Upper lobe of left lung (tissue), 6 donors: ENCODE measurements around the gene MTMR6. TPM values are rescaled to one million over a fixed set of nuclear protein-coding genes. Genes with fewer than 3 reads are reported as not detected.

Experiments
- ATAC-seq, 2 donors: fragments of 200-7000 bp; cut with Tn5 transposase; one replicate each; pipeline ENCODE4 v1.9.1; 2022; ENCODE audit warnings: mild to moderate bottlenecking in 2 of 2, moderate library complexity in 2 of 2; ENCODE audit not compliant: low FRiP score in 2 of 2
- DNase-seq, 2 donors: peaks; one replicate each; pipeline ENCODE4 v3.0.0-alpha.2; 2019 to 2020
- H3K27ac ChIP-seq, 4 donors: fragments of 200-600 bp; sonication (generic); one replicate each; pipeline ENCODE4 v1.5.1; 2016 to 2019
- H3K27me3 ChIP-seq, 4 donors: fragments of 200-600 bp; sonication (generic); one replicate each; pipeline ENCODE4 v1.5.1; 2017 to 2019
- H3K36me3 ChIP-seq, 4 donors: fragments of 200-600 bp; sonication (generic); one replicate each; pipeline ENCODE4 v1.5.1; 2016 to 2019
- H3K4me1 ChIP-seq, 4 donors: fragments of 200-600 bp; sonication (generic); one replicate each; pipeline ENCODE4 v1.5.1; 2018 to 2019
- H3K4me3 ChIP-seq, 4 donors: fragments of 200-600 bp; sonication (generic); one replicate each; pipeline ENCODE4 v1.5.1; 2017 to 2019; ENCODE audit warnings: mild to moderate bottlenecking in 2 of 4, moderate library complexity in 1 of 4
- H3K9me3 ChIP-seq, 4 donors: fragments of 200-600 bp; sonication (generic); one replicate each; pipeline ENCODE4 v1.5.1; 2018 to 2019
- EP300 ChIP-seq, 4 donors: sonication (generic); formaldehyde crosslinking; IDR thresholded peaks; one replicate each; pipeline ENCODE4 v1.5.1; 2017; ENCODE audit warnings: antibody characterized with exemption in 4 of 4, control low read depth in 2 of 4
- POLR2A ChIP-seq, 4 donors: fragments of 450-650 bp; IDR thresholded peaks; one replicate each; pipeline ENCODE4 v1.5.1; 2016 to 2017; ENCODE audit warnings: antibody characterized with exemption in 4 of 4, mild to moderate bottlenecking in 2 of 4
- POLR2AphosphoS5 ChIP-seq, 2 donors: sonication (generic); formaldehyde crosslinking; IDR thresholded peaks; one replicate each; pipeline ENCODE4 v1.5.1; 2017; ENCODE audit warnings: antibody characterized with exemption in 2 of 2
- WGBS, 2 donors: methylation state at CpG; one replicate each; pipeline ENCODE4 v1.1.5; 2017 to 2018; 5-methylcytosine and 5-hydroxymethylcytosine counted together
- total RNA-seq, 6 donors: library from RNA; depleted of rRNA in 4 of 6; stranded (reverse); fragments of >200 nt in 4 of 6; gene quantifications; one replicate each; pipeline versions ENCODE4 v1.1.0 to v1.2.1, GENCODE V29; 2016 to 2021
- TF ChIP-seq, protein P1 (sequence below), 6 experiments: fragments of 450-650 bp in 4 of 6; fragments of 200-600 bp in 2 of 6; sonication (generic) in 2 of 6; IDR thresholded peaks; one replicate each; pipeline ENCODE4 v1.5.1; 2016 to 2019; ENCODE audit warnings: antibody characterized with exemption in 6 of 6
- donor health status: DM: no; HTN: no; CAD: no; lungs with moderate emphysema.
- donor health status: DM: no; HTN: yes; CAD: no; lungs with severe emphysema.

MTMR6 gene
- total RNA-seq, 6 donors from 2014 or later: 6.1 to 24.6 (median 18.2) TPM

DNA sequence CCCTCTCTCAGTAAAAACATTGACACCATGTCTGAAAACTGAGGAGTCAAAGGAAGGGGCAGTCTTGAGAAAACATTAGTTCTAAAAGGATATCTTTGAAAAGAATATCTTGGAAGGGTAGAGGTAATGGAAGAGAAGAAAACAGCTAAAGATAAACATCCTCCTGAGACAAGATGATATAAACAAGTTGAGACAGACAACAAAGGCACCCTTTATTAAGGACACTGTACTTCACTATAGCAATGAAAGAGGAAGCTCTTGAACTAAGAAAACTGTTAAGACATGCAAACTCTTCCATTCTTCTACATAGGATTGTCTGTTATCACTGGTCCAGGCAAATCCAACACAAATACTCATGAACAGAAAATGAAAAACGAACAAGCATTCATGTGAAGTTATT lies 46.3 kb downstream of the MTMR6 start:
- TF ChIP-seq POLR2AphosphoS5 (IDR thresholded peaks at IDR 0.05) (no peak), EP300 (IDR thresholded peaks at IDR 0.05) (no peak), POLR2A (IDR thresholded peaks at IDR 0.05) (no peak)
- TF ChIP-seq, protein P1, sequence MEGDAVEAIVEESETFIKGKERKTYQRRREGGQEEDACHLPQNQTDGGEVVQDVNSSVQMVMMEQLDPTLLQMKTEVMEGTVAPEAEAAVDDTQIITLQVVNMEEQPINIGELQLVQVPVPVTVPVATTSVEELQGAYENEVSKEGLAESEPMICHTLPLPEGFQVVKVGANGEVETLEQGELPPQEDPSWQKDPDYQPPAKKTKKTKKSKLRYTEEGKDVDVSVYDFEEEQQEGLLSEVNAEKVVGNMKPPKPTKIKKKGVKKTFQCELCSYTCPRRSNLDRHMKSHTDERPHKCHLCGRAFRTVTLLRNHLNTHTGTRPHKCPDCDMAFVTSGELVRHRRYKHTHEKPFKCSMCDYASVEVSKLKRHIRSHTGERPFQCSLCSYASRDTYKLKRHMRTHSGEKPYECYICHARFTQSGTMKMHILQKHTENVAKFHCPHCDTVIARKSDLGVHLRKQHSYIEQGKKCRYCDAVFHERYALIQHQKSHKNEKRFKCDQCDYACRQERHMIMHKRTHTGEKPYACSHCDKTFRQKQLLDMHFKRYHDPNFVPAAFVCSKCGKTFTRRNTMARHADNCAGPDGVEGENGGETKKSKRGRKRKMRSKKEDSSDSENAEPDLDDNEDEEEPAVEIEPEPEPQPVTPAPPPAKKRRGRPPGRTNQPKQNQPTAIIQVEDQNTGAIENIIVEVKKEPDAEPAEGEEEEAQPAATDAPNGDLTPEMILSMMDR (IDR thresholded peaks at IDR 0.05): no peak
- peaks cover 0 to 5% (median 2%) of the 10 kb centered on the region in 4 donors for H3K36me3 ChIP-seq
- no peak overlapping the region for H3K4me3 ChIP-seq
- ATAC-seq (no peak), DNase-seq (no peak)
- H3K27me3 ChIP-seq: no peaks in the 10 kb centered on the region
- H3K4me1 ChIP-seq: no peaks in the 10 kb centered on the region
- 0% methylated on average over 1 of the region's 1 CpG for WGBS, 2 donors
- no peak overlapping the region for H3K27ac ChIP-seq
- H3K9me3 ChIP-seq: no peaks in the 10 kb centered on the region

DNA sequence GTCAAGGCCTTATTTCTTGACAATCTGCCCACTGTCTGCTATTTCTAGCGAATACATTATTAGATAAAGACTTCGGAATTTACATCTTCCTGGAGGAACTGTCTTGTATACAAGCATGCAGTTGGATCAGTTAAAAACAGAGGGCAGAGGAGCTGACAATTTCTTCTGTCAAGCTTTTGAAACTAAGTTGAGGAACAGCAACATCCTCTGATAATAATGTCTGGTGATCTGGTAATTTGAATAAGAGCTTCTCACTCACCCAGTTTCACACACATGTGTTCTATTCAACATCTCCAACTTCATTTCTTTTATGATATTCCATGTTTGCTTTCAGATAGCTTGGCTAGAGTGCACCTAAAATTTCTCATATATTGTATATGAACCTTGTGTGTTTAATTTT lies 50.2 kb downstream of the MTMR6 start:
- no peak overlapping the region for H3K4me3 ChIP-seq
- H3K27ac ChIP-seq: no peak overlapping the region
- no peaks in the 10 kb centered on the region for H3K27me3 ChIP-seq
- H3K36me3 ChIP-seq: no peaks in the 10 kb centered on the region
- H3K9me3 ChIP-seq: no peaks in the 10 kb centered on the region
- peaks cover 0 to 6% (median 0%) of the 10 kb centered on the region in 4 donors for H3K4me1 ChIP-seq
- ATAC-seq (no peak), DNase-seq (no peak)
- TF ChIP-seq, protein P1 (IDR thresholded peaks at IDR 0.05): no peak
- TF ChIP-seq POLR2A (IDR thresholded peaks at IDR 0.05): no peak
- TF ChIP-seq POLR2AphosphoS5 (IDR thresholded peaks at IDR 0.05): no peak
- TF ChIP-seq EP300 (IDR thresholded peaks at IDR 0.05): no peak
- WGBS, 2 donors: 55 to 71% methylated on average over 2 of the region's 2 CpGs

DNA sequence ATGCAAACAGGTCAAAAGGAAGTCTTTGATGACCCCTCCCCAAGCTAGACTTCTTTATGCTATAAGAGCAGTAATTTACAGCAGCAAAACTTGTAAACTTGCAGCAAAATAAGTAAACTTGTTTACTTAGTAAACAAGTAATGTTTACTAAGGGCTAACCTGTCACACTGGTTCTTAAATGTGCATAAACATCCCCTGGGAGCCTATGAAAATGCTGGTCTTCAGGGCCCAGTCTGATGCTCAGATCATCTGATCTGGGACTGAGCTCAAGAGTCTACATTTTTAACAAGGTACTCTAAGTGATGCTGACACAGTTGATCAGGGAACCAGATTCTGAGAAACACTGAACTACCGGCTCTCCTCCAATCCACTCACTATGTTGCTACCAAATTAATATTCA lies 53.4 kb downstream of the MTMR6 start:
- no peaks in the 10 kb centered on the region for H3K27me3 ChIP-seq
- H3K4me1 ChIP-seq: peaks cover 0 to 6% (median 0%) of the 10 kb centered on the region in 4 donors

DNA sequence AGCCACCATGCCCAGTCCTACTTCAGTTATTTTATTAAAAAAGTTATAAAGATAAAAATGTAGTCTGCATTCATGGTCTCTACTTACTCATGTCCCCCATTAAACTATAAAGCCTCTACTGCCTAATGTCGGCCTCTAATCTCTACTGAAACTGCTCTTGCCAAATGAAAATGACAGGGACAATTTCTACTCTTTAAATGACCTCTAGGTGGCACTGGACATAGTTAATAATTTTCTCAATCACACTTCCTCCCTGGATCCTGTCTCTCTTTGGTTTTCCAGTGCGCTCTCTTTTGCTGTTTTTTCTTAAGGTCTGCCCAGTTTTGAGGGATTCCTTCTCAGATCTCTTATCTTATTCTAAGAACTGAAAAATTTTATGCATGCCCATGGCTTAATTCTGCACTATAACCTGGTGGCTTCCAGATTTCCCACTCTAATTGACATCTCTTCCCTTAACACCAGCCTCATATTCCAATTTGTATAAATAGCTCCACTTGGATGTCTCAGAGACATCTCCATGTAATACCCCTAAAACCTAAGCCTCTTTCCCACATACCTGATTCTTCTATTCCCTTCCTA lies 54.3 kb downstream of the MTMR6 start:
- TF ChIP-seq, protein P1 (IDR thresholded peaks at IDR 0.05): peak; percentile 30 to 55 (median 50)
- TF ChIP-seq POLR2AphosphoS5 (IDR thresholded peaks at IDR 0.05) (no peak), EP300 (IDR thresholded peaks at IDR 0.05) (no peak), POLR2A (IDR thresholded peaks at IDR 0.05) (no peak)
- 11 to 12% methylated on average over 2 of the region's 2 CpGs for WGBS, 2 donors
- ATAC-seq (peak in 1 of 2 donors; percentile 62), DNase-seq (no peak)
- H3K4me3 ChIP-seq: no peak overlapping the region
- H3K36me3 ChIP-seq: no peaks in the 10 kb centered on the region
- H3K27me3 ChIP-seq: no peaks in the 10 kb centered on the region
- peaks cover 0 to 6% (median 0%) of the 10 kb centered on the region in 4 donors for H3K4me1 ChIP-seq
- H3K27ac ChIP-seq: no peak overlapping the region
- H3K9me3 ChIP-seq: no peaks in the 10 kb centered on the region

More for the DNA sequence above, 53.4 kb downstream of the MTMR6 start:
- DNase-seq: no peak
- 85 to 94% methylated on average over 1 of the region's 1 CpG for WGBS, 2 donors
- ATAC-seq: no peak
- H3K9me3 ChIP-seq: no peaks in the 10 kb centered on the region
- H3K36me3 ChIP-seq: no peaks in the 10 kb centered on the region
- no peak overlapping the region for H3K4me3 ChIP-seq
- H3K27ac ChIP-seq: no peak overlapping the region
- no peak for TF ChIP-seq POLR2AphosphoS5 (IDR thresholded peaks at IDR 0.05)
- no peak for TF ChIP-seq EP300 (IDR thresholded peaks at IDR 0.05)
- TF ChIP-seq POLR2A (IDR thresholded peaks at IDR 0.05): no peak
- TF ChIP-seq, protein P1 (IDR thresholded peaks at IDR 0.05): no peak

GRCh38 chr13:25231517-25231916 lies 55.8 kb downstream of the MTMR6 start:
- TF ChIP-seq, protein P1 (IDR thresholded peaks at IDR 0.05): no peak
- DNase-seq: no peak
- WGBS, 2 donors: 30 to 39% methylated on average over 5 of the region's 5 CpGs
- no peaks in the 10 kb centered on the region for H3K9me3 ChIP-seq
- no peaks in the 10 kb centered on the region for H3K27me3 ChIP-seq
- no peak overlapping the region for H3K4me3 ChIP-seq
- no peak overlapping the region for H3K27ac ChIP-seq
- no peak for ATAC-seq
- H3K36me3 ChIP-seq: no peaks in the 10 kb centered on the region
- H3K4me1 ChIP-seq: peaks cover 0 to 6% (median 0%) of the 10 kb centered on the region in 4 donors
